ENCODE results near the gene SYNPO2.

SYNPO2 gene

DNA sequence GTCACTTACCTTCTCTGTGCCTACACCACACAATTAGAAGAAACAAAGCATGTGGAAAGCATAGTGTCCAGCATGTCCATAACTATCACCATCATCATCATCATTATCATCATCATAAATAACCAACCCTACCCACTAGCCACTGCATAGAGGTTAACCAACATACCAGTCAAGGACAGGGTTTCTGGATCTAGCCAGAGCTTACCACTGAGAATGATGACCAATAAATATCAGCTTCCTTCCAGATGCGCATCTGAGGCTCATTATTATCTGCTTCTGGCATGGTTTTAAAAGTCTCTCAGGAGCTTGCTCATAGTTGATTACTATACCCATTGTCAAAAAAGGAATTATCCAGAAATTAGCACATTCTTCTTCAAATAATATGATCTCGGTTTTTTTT lies 221.5 kb downstream of the SYNPO2 start:
- WGBS, result 100% methylated on average over 2 of the region's 2 CpGs

More for the DNA sequence above, 221.5 kb downstream of the SYNPO2 start:
- Histone ChIP-seq H3K4me3 (ENCODE audit: insufficient read depth in 1 of 2, low read depth in 1 of 2, low read length in 2 of 2) (no peak overlapping the region), H2BK5ac (ENCODE audit: low read depth, low read length, poor library complexity, severe bottlenecking) (no peak overlapping the region), H3K4me2 (ENCODE audit: low read length, poor library complexity, severe bottlenecking) (no peak overlapping the region), H3K14ac (ENCODE audit: low read length in 2 of 2) (no peak overlapping the region), H2BK12ac (ENCODE audit: low read length in 2 of 2) (no peak overlapping the region), H2AK5ac (ENCODE audit: low read length, severe bottlenecking) (no peak overlapping the region), H3K4me1 (ENCODE audit: control insufficient read depth, insufficient read depth, low read depth, low read length) (no peaks in the 10 kb centered on the region), H4K8ac (ENCODE audit: low read length) (no peak overlapping the region), H3K36me3 (ENCODE audit: control insufficient read depth in 1 of 2, insufficient read depth in 2 of 2, low read depth in 1 of 2, low read length in 2 of 2) (no peaks in the 10 kb centered on the region), H4K91ac (ENCODE audit: low read length) (no peak overlapping the region), H3K79me1 (replicated peaks; ENCODE audit: low read length, poor library complexity, severe bottlenecking) (no peaks in the 10 kb centered on the region), H3K18ac (ENCODE audit: low read depth in 1 of 2, low read length in 2 of 2) (no peak overlapping the region), H3K27me3 (ENCODE audit: control insufficient read depth in 1 of 2, insufficient read depth in 1 of 2, low read length in 2 of 2) (no peaks in the 10 kb centered on the region), H3K9me3 (ENCODE audit: control insufficient read depth, low read length) (no peaks in the 10 kb centered on the region), H2BK120ac (ENCODE audit: low read depth, low read length) (no peak overlapping the region), H2BK15ac (ENCODE audit: low read depth, poor library complexity, severe bottlenecking) (no peak overlapping the region), H3K27ac (ENCODE audit: low read length, poor library complexity, severe bottlenecking) (no peak overlapping the region), H3K4ac (ENCODE audit: low read depth in 1 of 2, low read length in 2 of 2) (no peak overlapping the region), H3K23ac (ENCODE audit: low read length in 2 of 2) (no peak overlapping the region), H2AFZ (ENCODE audit: low read depth, low read length) (no peak overlapping the region), H3K9ac (ENCODE audit: low read length) (no peak overlapping the region)
- no peak for DNase-seq

Measured in mesenchymal stem cell (in vitro differentiated cells and primary cell).